ENCODE measurements around the gene PCNX2.

PCNX2 gene

GRCh38 chr1:233055879-233056641 is 239.5 kb downstream of the PCNX2 start:
- no peak for DNase-seq

- no peak for DNase-seq
These were observed 249.9 kb downstream of the PCNX2 start for GRCh38 chr1:233045588-233045987.

- no peak for DNase-seq
These were observed 252.7 kb downstream of the PCNX2 start for GRCh38 chr1:233042834-233043233.

GRCh38 chr1:233040494-233040893 is 255.0 kb downstream of the PCNX2 start:
- no peak for DNase-seq

- no peak for DNase-seq
These were observed 256.9 kb downstream of the PCNX2 start for GRCh38 chr1:233038581-233038980.

GRCh38 chr1:233037843-233038242 is 257.7 kb downstream of the PCNX2 start:
- DNase-seq, result no peak

- DNase-seq, result no peak
These were observed 260.7 kb downstream of the PCNX2 start for GRCh38 chr1:233034836-233035235.

- DNase-seq, result no peak
These were observed 262.2 kb downstream of the PCNX2 start for GRCh38 chr1:233033361-233033760.

GRCh38 chr1:233032916-233033315 is 262.6 kb downstream of the PCNX2 start:
- DNase-seq, result no peak

- DNase-seq, result no peak
These were observed 264.0 kb downstream of the PCNX2 start for GRCh38 chr1:233031521-233031920.

GRCh38 chr1:233027046-233027445 is 268.5 kb downstream of the PCNX2 start:
- no peak for DNase-seq

- no peak for DNase-seq
These were observed 270.0 kb downstream of the PCNX2 start for GRCh38 chr1:233025567-233025966.

- no peak for DNase-seq
These were observed 270.4 kb downstream of the PCNX2 start for GRCh38 chr1:233025157-233025556.

- no peak for DNase-seq
These were observed 271.3 kb downstream of the PCNX2 start for GRCh38 chr1:233024199-233024598.

GRCh38 chr1:233022246-233022645 is 273.3 kb downstream of the PCNX2 start:
- DNase-seq, result no peak

GRCh38 chr1:233020426-233020825 is 275.1 kb downstream of the PCNX2 start:
- no peak for DNase-seq

GRCh38 chr1:233019778-233020325 is 275.7 kb downstream of the PCNX2 start:
- no peak for DNase-seq

GRCh38 chr1:233019083-233019482 is 276.4 kb downstream of the PCNX2 start:
- DNase-seq, result no peak

GRCh38 chr1:233016798-233017197 is 278.7 kb downstream of the PCNX2 start:
- no peak for DNase-seq

GRCh38 chr1:233015965-233016364 is 279.6 kb downstream of the PCNX2 start:
- no peak for DNase-seq

- no peak for DNase-seq
These were observed 283.5 kb downstream of the PCNX2 start for GRCh38 chr1:233012021-233012420.

GRCh38 chr1:233010146-233010545 is 285.4 kb downstream of the PCNX2 start:
- no peak for DNase-seq

GRCh38 chr1:233006541-233006973 is 289.0 kb downstream of the PCNX2 start:
- no peak for DNase-seq

GRCh38 chr1:233006108-233006507 is 289.4 kb downstream of the PCNX2 start:
- no peak for DNase-seq

GRCh38 chr1:233005703-233006102 is 289.8 kb downstream of the PCNX2 start:
- DNase-seq, result no peak
